Naive B cell (primary cell): ENCODE measurements around the gene OR52B2. TPM values are rescaled to one million over a fixed set of nuclear protein-coding genes. Genes with fewer than 3 reads are reported as not detected.
"Not testable (repeated sequence)": the region's sequence is repeated elsewhere in the genome, so short reads cannot be mapped to it uniquely, and the experiment has no call there.

Source experiments
- ATAC-seq, 2 donors: fragments of 150-1000 bp; cut with Tn5 transposase; 2 replicates each; pipeline ENCODE4 v1.10.0; 2021; ENCODE audit warnings: low read depth in 2 of 2, mild to moderate bottlenecking in 2 of 2, moderate library complexity in 2 of 2
- DNase-seq: peaks from one replicate; pipeline ENCODE4 v3.0.0; 2022
- H3K27ac Mint-ChIP-seq, 6 donors: one replicate each; pipeline ENCODE4 v1.8.0; 2020 to 2022; ENCODE audit warnings: mild to moderate bottlenecking in 6 of 6, mixed read lengths in 6 of 6, moderate library complexity in 5 of 6, inconsistent platforms in 2 of 6
- H3K27me3 Mint-ChIP-seq, 3 donors: one replicate each; pipeline ENCODE4 v1.8.0; 2021 to 2022; ENCODE audit warnings: mixed read lengths in 3 of 3, mild to moderate bottlenecking in 1 of 3
- H3K36me3 Mint-ChIP-seq, 2 donors: one replicate each; pipeline ENCODE4 v1.8.0; 2020 to 2022; ENCODE audit warnings: mixed read lengths in 2 of 2, inconsistent platforms in 1 of 2, mild to moderate bottlenecking in 1 of 2
- H3K4me1 Mint-ChIP-seq, 3 donors: one replicate each; pipeline ENCODE4 v1.8.0; 2020 to 2022; ENCODE audit warnings: mixed read lengths in 3 of 3, inconsistent platforms in 1 of 3, mild to moderate bottlenecking in 1 of 3, moderate library complexity in 1 of 3
- H3K4me3 Mint-ChIP-seq, 8 donors: one replicate each; pipeline ENCODE4 v1.8.0; 2020 to 2022; ENCODE audit warnings: mild to moderate bottlenecking in 8 of 8, mixed read lengths in 8 of 8, moderate library complexity in 8 of 8, inconsistent platforms in 2 of 8
- H3K9me3 Mint-ChIP-seq, 7 donors: one replicate each; pipeline ENCODE4 v1.8.0; 2020 to 2022; ENCODE audit warnings: mixed read lengths in 7 of 7, mild to moderate bottlenecking in 5 of 7, inconsistent platforms in 2 of 7, moderate library complexity in 1 of 7
- polyA plus RNA-seq, 6 donors: library from polyadenylated mRNA; unstranded; fragments of 300-500 nt; fragmentation: Illumina TruSeq; gene quantifications; one replicate each; pipeline ENCODE4 v1.2.3, GENCODE V29; 2021; ENCODE audit warnings: low read depth in 6 of 6

The OR52B2 gene
- polyA plus RNA-seq, 6 donors from 2014 or later: not detected

GRCh38 chr11:6200975-6201374 lies 30.8 kb upstream of the OR52B2 start:
- ATAC-seq: no peak
- no peak for DNase-seq
- Mint-ChIP-seq H3K27ac (no peak overlapping the region), H3K4me3 (no peak overlapping the region), H3K4me1 (peaks cover 8 to 12% (median 10%) of the 10 kb centered on the region in 3 donors), H3K9me3 (no peaks in the 10 kb centered on the region), H3K27me3 (no peaks in the 10 kb centered on the region), H3K36me3 (peaks cover 0 to 7% of the 10 kb centered on the region in 2 donors)

GRCh38 chr11:6199174-6199810 lies 29.2 kb upstream of the OR52B2 start, which contains the start of gene OR52W1:
Gene OR52W1, plus strand, starts transcription at chr11:6199224. Its CDS starts 0 bp downstream, at chr11:6199224.
- Mint-ChIP-seq H3K27me3 (no peaks in the 10 kb centered on the region), H3K4me1 (peaks cover 8 to 12% (median 10%) of the 10 kb centered on the region in 3 donors), H3K36me3 (no peaks in the 10 kb centered on the region), H3K9me3 (no peaks in the 10 kb centered on the region), H3K4me3 (no peak within 1 kb of the TSS), H3K27ac (peak within 1 kb of the TSS in 2 of 6 donors; percentile 34 to 48)
- DNase-seq: no peak
- ATAC-seq: no peak

- Mint-ChIP-seq H3K27ac (no peak overlapping the region), H3K36me3 (no peaks in the 10 kb centered on the region), H3K4me3 (no peak overlapping the region), H3K27me3 (no peaks in the 10 kb centered on the region), H3K4me1 (peaks cover 0 to 4% (median 0%) of the 10 kb centered on the region in 3 donors), H3K9me3 (no peaks in the 10 kb centered on the region)
- ATAC-seq (no peak), DNase-seq (no peak)
Observed at GRCh38 chr11:6197466-6198200, 27.5 kb upstream of the OR52B2 start.

- ATAC-seq (no peak), DNase-seq (no peak)
- peaks cover 0 to 2% (median 0%) of the 10 kb centered on the region in 7 donors for H3K9me3 Mint-ChIP-seq
- H3K36me3 Mint-ChIP-seq: no peaks in the 10 kb centered on the region
- H3K27ac Mint-ChIP-seq: no peak overlapping the region
- no peaks in the 10 kb centered on the region for H3K27me3 Mint-ChIP-seq
- H3K4me3 Mint-ChIP-seq: no peak overlapping the region
- peaks cover 0 to 4% (median 0%) of the 10 kb centered on the region in 3 donors for H3K4me1 Mint-ChIP-seq
Observed at GRCh38 chr11:6196396-6196795, 26.3 kb upstream of the OR52B2 start.

- Mint-ChIP-seq H3K4me1 (no peaks in the 10 kb centered on the region), H3K4me3 (no peak overlapping the region), H3K27me3 (no peaks in the 10 kb centered on the region), H3K36me3 (no peaks in the 10 kb centered on the region), H3K27ac (no peak overlapping the region), H3K9me3 (peaks cover 0 to 2% (median 0%) of the 10 kb centered on the region in 7 donors)
- ATAC-seq (no peak), DNase-seq (no peak)
Observed at GRCh38 chr11:6194065-6194581, 24.0 kb upstream of the OR52B2 start.

- no peak overlapping the region for H3K4me3 Mint-ChIP-seq
- no peaks in the 10 kb centered on the region for H3K36me3 Mint-ChIP-seq
- H3K9me3 Mint-ChIP-seq: peaks cover 0 to 2% (median 0%) of the 10 kb centered on the region in 7 donors
- DNase-seq: no peak
- H3K27ac Mint-ChIP-seq: no peak overlapping the region
- H3K27me3 Mint-ChIP-seq: no peaks in the 10 kb centered on the region
- H3K4me1 Mint-ChIP-seq: no peaks in the 10 kb centered on the region
- no peak for ATAC-seq
Observed at GRCh38 chr11:6191742-6192141, 21.6 kb upstream of the OR52B2 start.

GRCh38 chr11:6175440-6175839 lies 5.3 kb upstream of the OR52B2 start:
- DNase-seq: no peak
- peaks cover 0 to 8% (median 1%) of the 10 kb centered on the region in 7 donors for H3K9me3 Mint-ChIP-seq
- ATAC-seq: no peak
- no peak overlapping the region for H3K27ac Mint-ChIP-seq
- no peak overlapping the region for H3K4me3 Mint-ChIP-seq
- no peaks in the 10 kb centered on the region for H3K4me1 Mint-ChIP-seq
- no peaks in the 10 kb centered on the region for H3K36me3 Mint-ChIP-seq
- peaks cover 17 to 36% (median 28%) of the 10 kb centered on the region in 3 donors for H3K27me3 Mint-ChIP-seq

- ATAC-seq (no peak), DNase-seq (no peak)
- H3K4me3 Mint-ChIP-seq: no peak overlapping the region
- peaks cover 3 to 22% (median 12%) of the 10 kb centered on the region in 3 donors for H3K27me3 Mint-ChIP-seq
- H3K4me1 Mint-ChIP-seq: no peaks in the 10 kb centered on the region
- H3K27ac Mint-ChIP-seq: no peak overlapping the region
- H3K36me3 Mint-ChIP-seq: no peaks in the 10 kb centered on the region
- peaks cover 0 to 2% (median 0%) of the 10 kb centered on the region in 7 donors for H3K9me3 Mint-ChIP-seq
Observed at GRCh38 chr11:6156628-6157359, 13.3 kb downstream of the OR52B2 start.

GRCh38 chr11:6152126-6152525 lies 18.0 kb downstream of the OR52B2 start:
- Mint-ChIP-seq H3K4me3 (no peak overlapping the region), H3K9me3 (peaks cover 0 to 8% (median 4%) of the 10 kb centered on the region in 7 donors), H3K27me3 (peaks cover 6 to 14% (median 12%) of the 10 kb centered on the region in 3 donors), H3K36me3 (no peaks in the 10 kb centered on the region), H3K27ac (no peak overlapping the region), H3K4me1 (no peaks in the 10 kb centered on the region)
- DNase-seq (no peak), ATAC-seq (no peak)

GRCh38 chr11:6151117-6151516 lies 19.0 kb downstream of the OR52B2 start:
- H3K4me1 Mint-ChIP-seq: no peaks in the 10 kb centered on the region
- peaks cover 0 to 6% (median 4%) of the 10 kb centered on the region in 7 donors for H3K9me3 Mint-ChIP-seq
- peaks cover 6 to 7% (median 7%) of the 10 kb centered on the region in 3 donors for H3K27me3 Mint-ChIP-seq
- DNase-seq: no peak
- ATAC-seq: no peak
- no peak overlapping the region for H3K27ac Mint-ChIP-seq
- H3K36me3 Mint-ChIP-seq: no peaks in the 10 kb centered on the region
- no peak overlapping the region for H3K4me3 Mint-ChIP-seq

GRCh38 chr11:6143737-6144136 lies 26.4 kb downstream of the OR52B2 start:
- not testable (repeated sequence) for H3K4me3 Mint-ChIP-seq

GRCh38 chr11:6142936-6143335 lies 27.2 kb downstream of the OR52B2 start:
- Mint-ChIP-seq H3K27me3 (peaks cover 11 to 17% (median 16%) of the 10 kb centered on the region in 3 donors), H3K36me3 (no peaks in the 10 kb centered on the region), H3K27ac (peak overlapping the region in 1 of 6 donors; percentile 15), H3K4me1 (no peaks in the 10 kb centered on the region), H3K4me3 (no peak overlapping the region), H3K9me3 (peaks cover 0 to 6% (median 3%) of the 10 kb centered on the region in 7 donors)
- DNase-seq: no peak
- ATAC-seq: no peak

More at GRCh38 chr11:6143737-6144136, 26.4 kb downstream of the OR52B2 start:
- not testable (repeated sequence) for DNase-seq, H3K27ac Mint-ChIP-seq, H3K4me1 Mint-ChIP-seq, H3K9me3 Mint-ChIP-seq, ATAC-seq, H3K36me3 Mint-ChIP-seq
- peaks cover 4 to 10% (median 10%) of the 10 kb centered on the region in 3 donors for H3K27me3 Mint-ChIP-seq

- ATAC-seq, H3K36me3 Mint-ChIP-seq, H3K4me3 Mint-ChIP-seq, H3K9me3 Mint-ChIP-seq, H3K4me1 Mint-ChIP-seq, DNase-seq: not testable (repeated sequence)
- Mint-ChIP-seq H3K27me3 (peaks cover 23 to 24% (median 24%) of the 10 kb centered on the region in 3 donors), H3K27ac (peak overlapping the region in 1 of 6 donors; percentile 8)
Observed at GRCh38 chr11:6135936-6136335, 34.2 kb downstream of the OR52B2 start.
